8988T (cell line): ENCODE data around the gene GOSR2.

ENCODE experiments used
- DNase-seq: peaks from one replicate; pipeline ENCODE4 v3.0.0; 2011

Gene GOSR2

GRCh38 chr17:46922804-46923635 lies at the start of gene GOSR2:
Gene GOSR2 (plus strand): TSS chr17:46923160. CDS start chr17:46923193, 33 bp downstream.
- DNase-seq, result peak; percentile 61

- no peak for DNase-seq
These were observed 48.9 kb upstream of the GOSR2 start for GRCh38 chr17:46873941-46874645.

GRCh38 chr17:46874906-46875305 lies 48.1 kb upstream of the GOSR2 start:
- DNase-seq, result no peak

- DNase-seq, result no peak
These were observed 47.1 kb upstream of the GOSR2 start for GRCh38 chr17:46875849-46876352.

- DNase-seq, result peak; percentile 47
These were observed 46.5 kb upstream of the GOSR2 start for GRCh38 chr17:46876353-46876887.

- no peak for DNase-seq
These were observed 46.0 kb upstream of the GOSR2 start for GRCh38 chr17:46876926-46877325.

GRCh38 chr17:46877466-46877865 lies 45.5 kb upstream of the GOSR2 start:
- no peak for DNase-seq

GRCh38 chr17:46878055-46878454 lies 44.9 kb upstream of the GOSR2 start:
- DNase-seq, result no peak

- DNase-seq, result no peak
These were observed 43.9 kb upstream of the GOSR2 start for GRCh38 chr17:46879101-46879500.

- no peak for DNase-seq
These were observed 41.9 kb upstream of the GOSR2 start for GRCh38 chr17:46881015-46881414.

GRCh38 chr17:46882666-46883065 lies 40.3 kb upstream of the GOSR2 start:
- no peak for DNase-seq

GRCh38 chr17:46883871-46884520 lies 39.0 kb upstream of the GOSR2 start:
- DNase-seq, result no peak

- DNase-seq, result no peak
These were observed 38.4 kb upstream of the GOSR2 start for GRCh38 chr17:46884552-46884951.

- no peak for DNase-seq
These were observed 37.3 kb upstream of the GOSR2 start for GRCh38 chr17:46885415-46886309.

- no peak for DNase-seq
These were observed 36.7 kb upstream of the GOSR2 start for GRCh38 chr17:46886310-46886663.

- no peak for DNase-seq
These were observed 35.2 kb upstream of the GOSR2 start for GRCh38 chr17:46887717-46888116.

GRCh38 chr17:46888727-46889126 lies 34.2 kb upstream of the GOSR2 start:
- DNase-seq, result no peak

GRCh38 chr17:46889519-46889918 lies 33.4 kb upstream of the GOSR2 start:
- no peak for DNase-seq

- DNase-seq, result no peak
These were observed 32.9 kb upstream of the GOSR2 start for GRCh38 chr17:46889992-46890564.

GRCh38 chr17:46890638-46891037 lies 32.3 kb upstream of the GOSR2 start:
- DNase-seq, result no peak

GRCh38 chr17:46892192-46892703 lies 30.7 kb upstream of the GOSR2 start:
- no peak for DNase-seq

GRCh38 chr17:46894024-46894423 lies 28.9 kb upstream of the GOSR2 start:
- DNase-seq, result no peak
